GM23338 (cell line): ENCODE measurements around the gene UNC13A. TPM values are rescaled to one million over a fixed set of nuclear protein-coding genes. Genes with fewer than 3 reads are reported as not detected.

ENCODE experiments used
- ATAC-seq: fragments of 200-7000 bp; cut with Tn5 transposase; 3 replicates; pipeline ENCODE4 v1.9.1; 2020
- DNase-seq: peaks from one replicate; pipeline ENCODE4 v3.0.0-alpha.2; 2015; ENCODE audit warnings: low spot score
- H2AFZ ChIP-seq: fragments of 200-600 bp; sonication (generic); 2 replicates; pipeline ENCODE4 v1.8.0; 2016; ENCODE audit warnings: antibody characterized with exemption, mild to moderate bottlenecking, moderate library complexity
- H3F3A ChIP-seq: fragments of 200-600 bp; sonication (generic); replicated peaks from 2 replicates; pipeline ENCODE4 v1.8.0; 2017; ENCODE audit warnings: antibody characterized with exemption, mixed run types, low read depth
- H3K27ac ChIP-seq: fragments of 200-600 bp; sonication (generic); 2 replicates; pipeline ENCODE4 v1.6.1; 2016; ENCODE audit warnings: low read depth
- H3K27me3 ChIP-seq: fragments of 200-600 bp; sonication (generic); 2 replicates; pipeline ENCODE4 v1.8.0; 2016; ENCODE audit warnings: mild to moderate bottlenecking, mixed run types, moderate library complexity; ENCODE audit not compliant: insufficient read depth
- H3K36me3 ChIP-seq: fragments of 200-600 bp; sonication (generic); 2 replicates; pipeline ENCODE4 v1.8.0; 2016; ENCODE audit warnings: mild to moderate bottlenecking; ENCODE audit not compliant: insufficient read depth
- H3K4me1 ChIP-seq: fragments of 200-600 bp; sonication (generic); 2 replicates; pipeline ENCODE4 v1.8.0; 2016; ENCODE audit warnings: mild to moderate bottlenecking, moderate library complexity; ENCODE audit not compliant: insufficient read depth
- H3K4me2 ChIP-seq: fragments of 200-600 bp; sonication (generic); 2 replicates; pipeline ENCODE4 v1.7.1; 2017; ENCODE audit warnings: mixed run types
- H3K4me3 ChIP-seq: fragments of 200-600 bp; sonication (generic); 2 replicates; pipeline ENCODE4 v1.6.1; 2016; ENCODE audit warnings: mixed run types
- H3K79me2 ChIP-seq: fragments of 200-600 bp; sonication (generic); replicated peaks from 2 replicates; pipeline ENCODE4 v1.8.0; 2017; ENCODE audit warnings: mild to moderate bottlenecking; ENCODE audit not compliant: insufficient read depth
- H3K9me2 ChIP-seq: fragments of 200-600 bp; sonication (generic); 2 replicates; pipeline ENCODE4 v1.8.0; 2017; ENCODE audit not compliant: insufficient read depth
- H4K20me1 ChIP-seq: fragments of 200-600 bp; sonication (generic); replicated peaks from 2 replicates; pipeline ENCODE4 v1.8.0; 2017; ENCODE audit warnings: mild to moderate bottlenecking; ENCODE audit not compliant: insufficient read depth
- H3K27ac Mint-ChIP-seq: 2 replicates; pipeline ENCODE4 v1.8.0; 2020; ENCODE audit warnings: inconsistent platforms, mild to moderate bottlenecking, moderate library complexity, mixed read lengths
- H3K27me3 Mint-ChIP-seq: 3 replicates; pipeline ENCODE4 v1.8.0; 2022; ENCODE audit warnings: low read depth, mild to moderate bottlenecking, moderate library complexity, mixed read lengths, inconsistent platforms; ENCODE audit not compliant: insufficient read depth, poor library complexity
- H3K36me3 Mint-ChIP-seq: 3 replicates; pipeline ENCODE4 v1.8.0; 2021; ENCODE audit warnings: low read depth, mild to moderate bottlenecking, inconsistent platforms, moderate library complexity, mixed read lengths
- H3K4me1 Mint-ChIP-seq: 3 replicates; pipeline ENCODE4 v1.8.0; 2020; ENCODE audit warnings: mild to moderate bottlenecking, inconsistent platforms, mixed read lengths
- H3K4me3 Mint-ChIP-seq: 3 replicates; pipeline ENCODE4 v1.8.0; 2021; ENCODE audit warnings: moderate library complexity, mild to moderate bottlenecking, inconsistent platforms, mixed read lengths
- H3K9me3 Mint-ChIP-seq: 3 replicates; pipeline ENCODE4 v1.8.0; 2020; ENCODE audit warnings: moderate library complexity, mild to moderate bottlenecking, inconsistent platforms, mixed read lengths
- CREB1 ChIP-seq: fragments of 250-450 bp; sonication (Bioruptor Pico); IDR thresholded peaks from 2 replicates; pipeline ENCODE4 v1.5.0; 2020; ENCODE audit warnings: low read depth, mild to moderate bottlenecking, moderate library complexity
- ETS1 ChIP-seq: IDR thresholded peaks from 2 replicates; pipeline ENCODE4 v1.6.1; 2016; ENCODE audit warnings: antibody characterized with exemption
- JUNB ChIP-seq: IDR thresholded peaks from one replicate; pipeline ENCODE4 v1.6.1; 2016; ENCODE audit warnings: antibody characterized with exemption; ENCODE audit not compliant: unreplicated experiment
- NANOG ChIP-seq: IDR thresholded peaks from 2 replicates; pipeline ENCODE4 v1.6.1; 2016; ENCODE audit warnings: antibody characterized with exemption, borderline replicate concordance
- REST ChIP-seq: IDR thresholded peaks from one replicate; pipeline ENCODE4 v1.6.1; 2018; ENCODE audit warnings: antibody characterized with exemption; ENCODE audit not compliant: unreplicated experiment
- STAT1 ChIP-seq: IDR thresholded peaks from one replicate; pipeline ENCODE4 v1.6.1; 2016; ENCODE audit warnings: antibody characterized with exemption; ENCODE audit not compliant: unreplicated experiment
- ZNF114 ChIP-seq: fragments of 250-450 bp; sonication (Bioruptor Pico); IDR thresholded peaks from 2 replicates; pipeline ENCODE4 v1.5.0; 2020; ENCODE audit warnings: mild to moderate bottlenecking, moderate library complexity
- ZNF331 ChIP-seq: fragments of 250-450 bp; sonication (Bioruptor Pico); IDR thresholded peaks from 2 replicates; pipeline ENCODE4 v1.5.0; 2020; ENCODE audit warnings: low read depth, mild to moderate bottlenecking, moderate library complexity
- ZNF462 ChIP-seq: fragments of 250-450 bp; sonication (Bioruptor Pico); IDR thresholded peaks from 2 replicates; pipeline ENCODE4 v1.5.0; 2020; ENCODE audit warnings: mild to moderate bottlenecking, moderate library complexity
- polyA plus RNA-seq: library from polyadenylated mRNA; unstranded; fragments of >200 nt; fragmentation: Nextera tagmentation; extraction: Ambion mirVana; gene quantifications from 2 replicates; pipeline ENCODE4 v1.2.1, GENCODE V29; 2016
- total RNA-seq: library from RNA; depleted of rRNA; stranded (reverse); fragments of >200 nt; shearing (Covaris generic); gene quantifications from 2 replicates; pipeline ENCODE4 v1.2.3, GENCODE V29; 2014

The UNC13A gene
- total and polyA plus RNA-seq, 2 experiments from 2014 or later: 9.5 to 30.4 TPM

GRCh38 chr19:17605761-17606589, 82.2 kb downstream of the UNC13A start (continued):
- no peak for TF ChIP-seq REST
- TF ChIP-seq ETS1: no peak
- no peak for TF ChIP-seq STAT1
- TF ChIP-seq NANOG: no peak
- peak; percentile 78 for TF ChIP-seq CREB1 (CRISPR knock-in tag)
- no peak for TF ChIP-seq ZNF331 (CRISPR knock-in tag)
- no peak for TF ChIP-seq ZNF114 (CRISPR knock-in tag)

GRCh38 chr19:17605117-17605516, 83.0 kb downstream of the UNC13A start:
- Histone ChIP-seq H3K79me2 (no peaks in the 10 kb centered on the region), H3K27ac (no peak overlapping the region), H3K4me1 (peaks cover 11% of the 10 kb centered on the region; the same call in 1 of the 2 replicates), H3K4me3 (peak overlapping the region; percentile 56), H3K36me3 (no peaks in the 10 kb centered on the region; the same call in 1 of the 2 replicates), H4K20me1 (no peaks in the 10 kb centered on the region), H3K9me2 (no peaks in the 10 kb centered on the region), H2AFZ (no peak overlapping the region), H3K27me3 (peaks cover 6% of the 10 kb centered on the region; the same call in 1 of the 2 replicates), H3K4me2 (peak overlapping the region; percentile 75), H3F3A (peaks cover 11% of the 10 kb centered on the region)
- Mint-ChIP-seq H3K27ac (no peak overlapping the region), H3K36me3 (peaks cover 25% of the 10 kb centered on the region), H3K4me1 (peaks cover 20% of the 10 kb centered on the region), H3K27me3 (peaks cover 34% of the 10 kb centered on the region), H3K4me3 (no peak overlapping the region), H3K9me3 (peaks cover 4% of the 10 kb centered on the region; the same call in 2 of the 3 replicates)
- no peak for DNase-seq
- ATAC-seq: no peak
- TF ChIP-seq ETS1 (no peak), NANOG (no peak), ZNF462 (CRISPR knock-in tag) (no peak), ZNF331 (CRISPR knock-in tag) (no peak), CREB1 (CRISPR knock-in tag) (no peak), JUNB (no peak)
